ENCODE results near the gene MPRIP. TPM values are rescaled to one million over a fixed set of nuclear protein-coding genes. Genes with fewer than 3 reads are reported as not detected.

The MPRIP gene
- total RNA-seq, 1 experiment from 2014 or later = 443 TPM

- Histone ChIP-seq H3K4me2 (no peak overlapping the region), H3F3A (ENCODE audit: insufficient read depth, low read depth) (peaks cover 59% of the 10 kb centered on the region), H3K9me2 (ENCODE audit: insufficient read depth) (no peaks in the 10 kb centered on the region), H3K4me3 (no peak overlapping the region), H3K36me3 (ENCODE audit: low read depth) (peaks cover 29% of the 10 kb centered on the region; the same call in 1 of the 2 replicates), H3K79me2 (ENCODE audit: low read depth) (peaks cover 83% of the 10 kb centered on the region), H3K9me3 (ENCODE audit: insufficient read depth, low read depth) (no peaks in the 10 kb centered on the region), H3K4me1 (replicated peaks; ENCODE audit: insufficient read depth) (no peaks in the 10 kb centered on the region), H3K27ac (no peak overlapping the region), H4K20me1 (ENCODE audit: insufficient read depth) (peaks cover 99% of the 10 kb centered on the region), H2AFZ (no peak overlapping the region), H3K27me3 (ENCODE audit: insufficient read depth, low read depth) (no peaks in the 10 kb centered on the region)
- intact Hi-C loops (cut with micrococcal nuclease; ENCODE audit: unreplicated experiment) = no loop called here
- no peak for DNase-seq
- ChIA-PET CTCF (no interaction called here), POLR2A (ENCODE audit: unreplicated experiment) (interaction anchor here (0.6 kb wide), 1 partner anchor 224 kb away, joined by 3 read pairs; no protein-coding TSS in a partner anchor)
- TF ChIP-seq EZH2 (IDR thresholded peaks at IDR 0.05; ENCODE audit: low read depth) = no peak
- TF ChIP-seq, protein P1, sequence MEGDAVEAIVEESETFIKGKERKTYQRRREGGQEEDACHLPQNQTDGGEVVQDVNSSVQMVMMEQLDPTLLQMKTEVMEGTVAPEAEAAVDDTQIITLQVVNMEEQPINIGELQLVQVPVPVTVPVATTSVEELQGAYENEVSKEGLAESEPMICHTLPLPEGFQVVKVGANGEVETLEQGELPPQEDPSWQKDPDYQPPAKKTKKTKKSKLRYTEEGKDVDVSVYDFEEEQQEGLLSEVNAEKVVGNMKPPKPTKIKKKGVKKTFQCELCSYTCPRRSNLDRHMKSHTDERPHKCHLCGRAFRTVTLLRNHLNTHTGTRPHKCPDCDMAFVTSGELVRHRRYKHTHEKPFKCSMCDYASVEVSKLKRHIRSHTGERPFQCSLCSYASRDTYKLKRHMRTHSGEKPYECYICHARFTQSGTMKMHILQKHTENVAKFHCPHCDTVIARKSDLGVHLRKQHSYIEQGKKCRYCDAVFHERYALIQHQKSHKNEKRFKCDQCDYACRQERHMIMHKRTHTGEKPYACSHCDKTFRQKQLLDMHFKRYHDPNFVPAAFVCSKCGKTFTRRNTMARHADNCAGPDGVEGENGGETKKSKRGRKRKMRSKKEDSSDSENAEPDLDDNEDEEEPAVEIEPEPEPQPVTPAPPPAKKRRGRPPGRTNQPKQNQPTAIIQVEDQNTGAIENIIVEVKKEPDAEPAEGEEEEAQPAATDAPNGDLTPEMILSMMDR (conservative IDR thresholded peaks at IDR 0.05) = no peak
- no TSS peak for BruUV-seq (replicated peaks)
Observed at GRCh38 chr17:17126131-17127110, 84.2 kb downstream of the MPRIP start.

DNA sequence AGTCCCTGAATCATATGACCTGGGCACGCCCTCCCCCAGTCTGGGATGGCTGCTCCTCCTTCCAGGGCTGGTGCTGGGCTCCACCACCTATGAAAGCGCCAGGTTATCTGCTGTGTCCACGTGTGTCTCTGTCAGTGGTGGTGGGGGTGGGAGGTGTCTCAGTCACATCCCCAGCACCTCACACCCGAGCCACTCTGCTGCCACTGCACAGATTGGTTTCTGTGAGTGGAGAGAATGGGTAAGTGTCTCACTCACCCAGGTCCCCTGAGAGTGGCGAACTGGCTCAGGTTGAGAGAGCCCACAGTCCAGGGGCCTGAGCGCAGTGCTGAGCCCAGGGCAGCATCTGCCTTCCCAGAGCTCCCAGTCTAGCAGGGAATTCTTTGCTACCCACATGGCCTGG is 84.9 kb downstream of the MPRIP start:
- Histone ChIP-seq H3F3A (ENCODE audit: insufficient read depth, low read depth) (peaks cover 54% of the 10 kb centered on the region), H3K79me2 (ENCODE audit: low read depth) (peaks cover 79% of the 10 kb centered on the region), H3K9me2 (ENCODE audit: insufficient read depth) (no peaks in the 10 kb centered on the region), H3K9me3 (ENCODE audit: insufficient read depth, low read depth) (no peaks in the 10 kb centered on the region), H3K27me3 (ENCODE audit: insufficient read depth, low read depth) (no peaks in the 10 kb centered on the region), H4K20me1 (ENCODE audit: insufficient read depth) (peaks cover 98% of the 10 kb centered on the region), H3K4me1 (replicated peaks; ENCODE audit: insufficient read depth) (no peaks in the 10 kb centered on the region), H3K36me3 (ENCODE audit: low read depth) (peaks cover 36% of the 10 kb centered on the region; the same call in 1 of the 2 replicates), H3K27ac (no peak overlapping the region), H3K4me2 (no peak overlapping the region), H3K4me3 (no peak overlapping the region), H2AFZ (no peak overlapping the region)
- ChIA-PET CTCF (no interaction called here), POLR2A (ENCODE audit: unreplicated experiment) (no interaction called here)
- intact Hi-C loops (cut with micrococcal nuclease; ENCODE audit: unreplicated experiment) = no loop called here
- DNase-seq = no peak
- TF ChIP-seq, protein P1 (conservative IDR thresholded peaks at IDR 0.05) = no peak
- TF ChIP-seq EZH2 (IDR thresholded peaks at IDR 0.05; ENCODE audit: low read depth) = no peak
- BruUV-seq (replicated peaks) = no TSS peak

GRCh38 chr17:17127730-17128291 is 85.6 kb downstream of the MPRIP start:
- Histone ChIP-seq H3F3A (ENCODE audit: insufficient read depth, low read depth) (peaks cover 51% of the 10 kb centered on the region), H3K4me1 (replicated peaks; ENCODE audit: insufficient read depth) (no peaks in the 10 kb centered on the region), H3K9me2 (ENCODE audit: insufficient read depth) (no peaks in the 10 kb centered on the region), H3K27ac (no peak overlapping the region), H3K79me2 (ENCODE audit: low read depth) (peaks cover 76% of the 10 kb centered on the region), H2AFZ (no peak overlapping the region), H3K27me3 (ENCODE audit: insufficient read depth, low read depth) (no peaks in the 10 kb centered on the region), H4K20me1 (ENCODE audit: insufficient read depth) (peaks cover 98% of the 10 kb centered on the region), H3K9me3 (ENCODE audit: insufficient read depth, low read depth) (no peaks in the 10 kb centered on the region), H3K4me2 (no peak overlapping the region), H3K36me3 (ENCODE audit: low read depth) (peaks cover 43% of the 10 kb centered on the region), H3K4me3 (no peak overlapping the region)
- no TSS peak for BruUV-seq (replicated peaks)
- DNase-seq = no peak
- intact Hi-C loops (cut with micrococcal nuclease; ENCODE audit: unreplicated experiment) = no loop called here
- CTCF ChIA-PET = no interaction called here
- POLR2A ChIA-PET (ENCODE audit: unreplicated experiment) = no interaction called here
- TF ChIP-seq, protein P1 (conservative IDR thresholded peaks at IDR 0.05) = no peak
- TF ChIP-seq EZH2 (IDR thresholded peaks at IDR 0.05; ENCODE audit: low read depth) = no peak

Data from PC-9 (cell line).